ENCODE results near the gene ACTL10. TPM values are rescaled to one million over a fixed set of nuclear protein-coding genes. Genes with fewer than 3 reads are reported as not detected.

ACTL10 gene
- total RNA-seq, 8 experiments from 2014 or later = 0.36 to 4.4 (median 1.6) TPM

DNA sequence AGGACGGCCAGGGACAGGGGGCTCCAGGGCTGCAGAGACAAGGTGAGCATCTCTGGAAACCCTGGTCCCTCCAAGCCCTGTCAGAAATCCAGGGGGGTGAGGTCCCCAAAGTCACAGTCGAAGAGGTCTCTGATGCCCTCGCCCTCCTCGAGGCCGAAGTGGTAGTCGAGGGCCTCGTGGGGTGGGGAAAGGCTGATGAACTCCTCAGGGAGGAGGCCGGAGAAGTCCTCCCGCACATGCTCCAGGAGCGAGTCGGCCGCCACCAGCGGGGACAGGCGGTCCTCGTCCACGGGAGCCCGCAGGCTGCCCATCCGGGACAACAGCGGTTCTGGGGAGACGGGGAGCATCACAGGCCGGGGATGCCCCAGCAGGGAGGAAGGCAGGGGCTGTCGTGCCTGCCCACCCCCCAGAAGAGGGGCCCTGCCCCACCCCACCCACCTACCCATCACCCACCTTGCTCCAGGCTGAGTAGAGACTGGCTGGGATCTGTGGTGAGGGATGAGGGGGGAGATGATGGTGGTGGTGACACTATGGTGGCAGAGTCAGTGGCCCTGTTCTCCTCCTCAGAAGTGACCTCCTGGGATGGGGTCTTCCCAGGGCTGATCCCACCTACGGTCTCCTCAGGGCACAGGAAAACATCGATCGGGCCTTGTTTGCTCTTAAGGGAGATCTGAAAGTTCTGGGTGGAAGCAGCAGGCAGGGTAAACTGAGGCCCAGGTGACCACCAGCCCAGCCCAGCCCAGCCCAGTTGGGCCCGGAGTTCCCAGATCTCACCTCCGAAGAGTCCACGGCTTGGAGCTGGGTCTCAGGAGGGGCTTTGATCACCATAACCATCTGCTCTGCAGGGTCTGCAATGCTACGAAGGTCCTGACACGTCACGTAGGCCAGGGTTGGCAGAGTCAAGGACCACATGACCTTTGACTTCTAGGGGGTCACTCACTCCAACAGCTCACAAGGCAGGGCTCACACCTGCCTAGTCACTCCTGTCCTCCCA, 10.2 kb downstream of the ACTL10 start:
- 80 to 100% (median 100%) methylated on average over 1 to 7 of the region's 31 CpGs; no CpG with 5 or more reads in 3 of the 10 experiments for WGBS, 10 experiments
- in situ Hi-C loops (cut with MboI; ENCODE audit: low pct_unique_long_range_greater_than_20kb in 2 of 9, low sequenced_read_pairs in 9 of 9, unreplicated experiment in 9 of 9) = no loop called here
- H3K27ac ChIP-seq = no peak overlapping the region
- no peak for ATAC-seq (replicated peaks in 6 of 8)
- H3K4me1 ChIP-seq (replicated peaks in 1 of 2) = peaks cover 24 to 29% of the 10 kb centered on the region in 2 donors
- H3K4me3 ChIP-seq = no peak overlapping the region

DNA sequence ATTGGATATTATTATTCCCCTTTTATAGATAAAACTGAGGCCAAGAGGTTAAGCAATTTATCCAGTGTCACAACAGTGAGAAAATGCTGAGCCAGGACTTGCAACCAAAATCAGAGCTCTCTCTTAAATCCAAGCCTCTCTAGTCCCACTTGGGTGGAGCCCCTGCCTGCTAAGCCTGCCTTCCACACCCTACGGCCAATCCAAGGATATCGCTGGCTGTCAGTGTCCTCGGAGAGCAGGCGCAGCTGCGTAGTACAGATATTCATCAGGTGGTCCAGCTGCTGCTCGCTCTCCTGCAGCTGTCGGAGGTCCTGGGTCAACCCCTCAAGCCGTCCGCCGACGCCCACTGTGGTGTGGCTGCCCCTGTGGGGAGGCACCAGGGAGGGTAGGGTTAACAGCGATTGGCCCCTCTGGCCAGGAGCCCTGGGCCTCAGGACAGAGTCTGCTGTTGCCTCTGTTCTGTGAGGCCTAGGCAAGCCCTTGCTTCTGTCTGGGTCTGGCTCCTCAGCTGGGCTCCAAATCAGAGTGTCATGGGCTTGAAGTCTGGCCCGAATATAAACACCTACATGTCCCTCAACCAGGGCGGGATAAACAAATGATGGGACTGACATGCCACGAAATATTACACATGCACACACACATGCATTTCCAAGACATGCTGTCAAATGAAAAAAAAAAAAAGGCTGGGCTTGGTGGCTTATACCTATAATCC, 11.4 kb downstream of the ACTL10 start:
- H3K4me3 ChIP-seq = no peak overlapping the region
- WGBS, 10 experiments = 44 to 100% (median 90%) methylated on average over 1 to 8 of the region's 15 CpGs; no CpG with 5 or more reads in 5 of the 10 experiments
- H3K27ac ChIP-seq = no peak overlapping the region
- ATAC-seq (replicated peaks in 6 of 8) = peak in 3 of 8 experiments; percentile 1 to 6 (median 2)
- in situ Hi-C loops (cut with MboI; ENCODE audit: low pct_unique_long_range_greater_than_20kb in 2 of 9, low sequenced_read_pairs in 9 of 9, unreplicated experiment in 9 of 9) = no loop called here
- H3K4me1 ChIP-seq (replicated peaks in 1 of 2) = peaks cover 17 to 20% of the 10 kb centered on the region in 2 donors

DNA sequence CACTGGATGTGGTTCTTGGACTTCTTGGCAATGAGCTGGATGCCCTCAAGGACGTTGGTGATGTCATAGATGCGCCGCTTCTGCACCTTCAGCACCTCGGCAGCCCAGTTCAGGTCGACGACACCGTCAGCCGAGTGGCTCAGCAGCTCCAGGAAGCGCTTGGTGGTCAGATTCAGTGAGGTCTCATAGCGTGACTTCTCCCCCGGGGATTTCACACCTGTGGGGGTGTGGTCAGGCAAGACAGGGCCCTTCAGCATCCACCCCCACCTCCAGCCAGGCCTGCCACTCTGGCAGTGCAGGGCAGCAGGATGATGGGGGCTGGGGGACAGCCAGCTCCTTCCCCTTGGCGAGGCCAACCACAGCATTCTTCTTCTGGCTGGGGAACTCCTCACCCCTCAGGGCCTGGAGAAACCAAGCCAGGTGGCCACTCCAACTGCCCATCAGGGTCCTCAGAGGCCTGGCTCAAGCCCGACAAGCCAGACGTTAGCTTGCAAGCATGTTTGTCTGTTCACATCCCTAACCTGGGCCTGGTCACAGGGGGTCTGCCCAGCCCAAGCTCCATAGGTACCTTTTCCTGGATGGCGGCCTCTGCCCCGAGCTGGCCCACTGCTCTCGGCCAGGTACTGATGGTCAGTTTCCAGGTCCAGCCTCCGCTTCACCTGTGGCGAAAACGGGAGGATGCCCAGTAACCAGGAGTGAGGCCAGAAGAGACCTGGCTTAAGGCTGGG, 13.2 kb downstream of the ACTL10 start:
- 80 to 100% (median 95%) methylated on average over 1 to 8 of the region's 20 CpGs; no CpG with 5 or more reads in 4 of the 10 experiments for WGBS, 10 experiments

DNA sequence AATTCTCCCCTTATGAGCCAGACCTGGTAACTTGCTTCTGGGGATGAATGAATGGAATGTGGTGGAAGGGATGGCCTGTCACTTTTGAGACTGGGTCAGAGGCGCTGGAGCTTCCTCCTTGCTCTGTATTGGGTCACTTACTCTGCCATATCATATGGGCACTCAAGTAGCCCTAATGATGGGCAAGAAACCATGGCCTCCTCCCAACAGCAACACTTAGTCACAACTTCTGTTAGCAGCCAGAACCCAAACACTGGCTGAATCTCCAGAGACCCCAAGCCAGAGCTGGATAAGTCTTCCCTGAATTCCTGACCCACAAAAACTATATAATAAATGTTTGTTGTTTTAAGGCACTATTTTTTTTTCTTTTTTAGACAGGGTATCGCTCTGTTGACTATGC, 13.9 kb downstream of the ACTL10 start:
- WGBS, 10 experiments = 90 to 100% (median 95%) methylated on average over 1 to 2 of the region's 2 CpGs; no CpG with 5 or more reads in 6 of the 10 experiments
- Histone ChIP-seq H3K4me3 (no peak overlapping the region), H3K27ac (no peak overlapping the region), H3K4me1 (replicated peaks in 1 of 2) (peaks cover 9% of the 10 kb centered on the region in 2 donors)
- in situ Hi-C loops (cut with MboI; ENCODE audit: low pct_unique_long_range_greater_than_20kb in 2 of 9, low sequenced_read_pairs in 9 of 9, unreplicated experiment in 9 of 9) = no loop called here
- no peak for ATAC-seq (replicated peaks in 6 of 8)

More for the DNA sequence above, 13.2 kb downstream of the ACTL10 start:
- Histone ChIP-seq H3K4me1 (replicated peaks in 1 of 2) (peaks cover 16 to 17% of the 10 kb centered on the region in 2 donors), H3K4me3 (no peak overlapping the region), H3K27ac (no peak overlapping the region)
- in situ Hi-C loops (cut with MboI; ENCODE audit: low pct_unique_long_range_greater_than_20kb in 2 of 9, low sequenced_read_pairs in 9 of 9, unreplicated experiment in 9 of 9) = no loop called here
- ATAC-seq (replicated peaks in 6 of 8) = no peak

DNA sequence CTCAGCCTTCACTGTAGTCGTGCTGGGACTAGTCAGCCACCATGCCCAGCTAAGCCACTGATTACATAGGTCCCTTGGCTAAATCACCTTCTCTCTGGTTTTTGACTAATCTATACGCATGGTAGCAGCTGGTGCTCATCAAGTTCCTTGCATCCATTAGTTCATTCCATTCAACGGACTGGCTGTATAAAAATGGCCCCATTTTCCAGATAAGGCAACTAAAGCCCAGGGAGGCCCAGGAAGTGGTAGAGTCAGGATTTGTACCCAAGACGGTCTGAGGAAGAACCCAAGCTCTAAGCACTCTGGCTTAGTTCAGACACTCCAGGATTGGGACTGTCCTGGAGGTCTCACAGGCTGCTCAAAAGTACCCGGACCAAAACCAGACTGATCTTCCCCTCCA, 14.5 kb downstream of the ACTL10 start:
- 85 to 100% (median 100%) methylated on average over 1 to 3 of the region's 5 CpGs; no CpG with 5 or more reads in 3 of the 10 experiments for WGBS, 10 experiments
- no peak for ATAC-seq (replicated peaks in 6 of 8)
- in situ Hi-C loops (cut with MboI; ENCODE audit: low pct_unique_long_range_greater_than_20kb in 2 of 9, low sequenced_read_pairs in 9 of 9, unreplicated experiment in 9 of 9) = no loop called here
- Histone ChIP-seq H3K4me1 (replicated peaks in 1 of 2) (peaks cover 6% of the 10 kb centered on the region in 2 donors), H3K27ac (no peak overlapping the region), H3K4me3 (no peak overlapping the region)

DNA sequence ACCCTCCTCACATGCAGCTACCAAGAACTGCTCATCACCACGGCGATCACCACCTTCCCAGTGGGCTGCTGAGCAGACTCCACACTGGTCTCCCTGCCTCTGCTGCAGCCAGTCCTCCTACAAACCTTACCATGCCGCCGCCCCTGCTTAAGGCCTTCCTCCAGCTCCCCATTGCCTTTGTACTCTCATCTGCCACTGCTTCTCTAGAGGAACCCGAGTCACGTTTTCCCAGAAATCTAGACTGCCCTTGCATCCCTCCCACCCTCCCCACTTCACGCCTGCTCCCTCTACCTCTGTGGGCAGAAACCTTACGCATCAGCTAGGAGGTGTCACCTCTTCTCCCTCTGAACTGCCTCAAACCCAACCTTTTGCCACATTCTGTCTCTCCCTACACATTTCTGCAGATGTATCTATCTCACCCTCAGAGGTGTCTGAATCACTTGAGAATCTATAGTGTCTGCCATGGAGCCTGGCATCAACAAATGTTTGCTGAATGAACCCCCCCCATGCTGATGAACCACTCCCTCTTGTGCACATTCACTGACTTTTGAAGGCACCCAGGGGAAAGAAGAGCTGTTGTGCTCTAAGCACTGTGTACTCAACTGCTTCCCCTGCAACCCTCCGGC, 15.1 kb downstream of the ACTL10 start:
- no peak overlapping the region for H3K4me3 ChIP-seq
- 42 to 100% (median 73%) methylated on average over 1 to 2 of the region's 9 CpGs; no CpG with 5 or more reads in 7 of the 10 experiments for WGBS, 10 experiments
- no peak overlapping the region for H3K27ac ChIP-seq
- H3K4me1 ChIP-seq (replicated peaks in 1 of 2) = peaks cover 8 to 9% of the 10 kb centered on the region in 2 donors
- ATAC-seq (replicated peaks in 6 of 8) = no peak
- in situ Hi-C loops (cut with MboI; ENCODE audit: low pct_unique_long_range_greater_than_20kb in 2 of 9, low sequenced_read_pairs in 9 of 9, unreplicated experiment in 9 of 9) = no loop called here

DNA sequence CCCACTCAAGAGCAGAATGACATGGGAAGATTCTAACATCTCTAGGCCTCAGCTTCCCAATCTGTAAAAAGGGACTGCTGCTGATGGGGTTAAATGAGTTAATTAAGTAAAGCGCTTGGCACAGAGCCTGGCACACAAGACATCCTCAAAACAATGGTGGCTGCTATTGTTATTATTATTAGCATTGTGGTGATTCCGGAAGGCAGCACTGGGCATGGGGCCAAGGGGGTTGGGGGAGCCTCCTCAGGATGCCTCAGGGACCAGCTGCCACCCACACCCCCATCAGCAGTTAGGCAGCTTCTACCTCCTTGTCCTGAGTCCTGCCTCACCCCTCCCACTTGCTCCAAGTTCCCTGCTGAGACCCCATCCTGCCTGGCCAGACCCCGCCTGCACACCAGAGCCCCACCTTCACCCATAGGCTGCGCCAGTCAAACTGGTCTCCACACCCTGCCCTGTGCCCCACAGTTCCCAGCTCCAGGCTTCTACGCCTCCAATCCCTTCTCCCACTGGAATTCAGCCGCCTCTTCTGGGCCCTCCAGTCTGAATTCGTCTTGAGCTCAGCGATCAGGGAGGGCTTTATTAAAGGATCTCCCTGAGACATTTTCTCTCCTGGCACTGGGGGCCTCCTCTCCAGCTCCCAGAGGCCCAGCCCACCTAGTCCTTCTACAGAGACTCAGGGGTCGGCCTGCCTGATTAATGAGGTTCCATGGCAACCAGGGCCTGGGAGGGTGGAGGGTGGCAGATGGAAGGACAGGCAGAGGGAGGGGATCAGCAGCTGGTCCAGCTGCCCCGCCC, 18.0 kb downstream of the ACTL10 start:
- peaks cover 8 to 11% of the 10 kb centered on the region in 2 donors for H3K4me1 ChIP-seq (replicated peaks in 1 of 2)
- peak overlapping the region; percentile 53 to 76 for H3K27ac ChIP-seq
- ATAC-seq (replicated peaks in 6 of 8) = peak in 4 of 8 experiments; percentile 2 to 51 (median 24)
- WGBS, 10 experiments = 4 to 100% (median 31%) methylated on average over 1 to 5 of the region's 10 CpGs; no CpG with 5 or more reads in 3 of the 10 experiments
- peak overlapping the region in 3 of 5 donors; percentile 53 to 58 (median 55) for H3K4me3 ChIP-seq
- in situ Hi-C loops (cut with MboI; ENCODE audit: low pct_unique_long_range_greater_than_20kb in 2 of 9, low sequenced_read_pairs in 9 of 9, unreplicated experiment in 9 of 9) = no loop called here

DNA sequence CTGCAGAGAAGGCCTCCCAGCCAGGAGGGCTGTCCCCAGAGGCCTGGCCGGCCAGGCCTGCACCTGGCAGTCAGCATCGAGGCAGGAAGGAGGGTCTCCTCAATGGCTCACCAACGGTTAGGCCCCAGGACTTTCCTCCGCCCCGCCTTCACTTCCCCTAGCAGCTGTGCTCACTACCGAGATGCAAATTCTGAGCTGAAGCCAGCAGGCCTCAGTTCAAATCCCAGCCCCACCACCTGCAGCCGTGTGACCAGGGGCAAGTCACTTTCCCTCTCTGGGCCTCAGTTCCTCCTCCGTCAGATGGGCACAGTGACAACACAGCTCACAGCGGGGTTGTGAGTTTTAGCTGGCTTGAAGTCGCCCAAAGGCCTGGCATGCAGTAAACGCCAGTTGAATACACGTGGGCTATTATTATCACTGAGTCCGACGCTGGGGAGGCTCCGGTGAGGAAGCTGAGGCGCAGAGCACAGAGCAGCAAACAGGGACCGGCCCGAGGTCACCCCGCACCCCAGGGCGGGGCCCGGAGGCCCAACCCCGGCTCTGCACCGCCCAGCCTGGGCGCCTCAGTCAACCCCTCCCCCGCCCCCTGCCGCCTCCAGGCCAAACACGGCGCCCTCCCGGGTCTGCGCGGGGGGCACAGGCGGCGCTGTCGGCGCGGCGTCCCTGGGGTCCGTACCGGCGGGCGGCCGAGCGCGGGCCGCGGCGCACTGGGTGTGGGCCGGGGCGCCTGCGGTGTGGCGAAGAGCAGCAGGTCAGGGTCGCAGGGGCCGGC, 18.8 kb downstream of the ACTL10 start:
- Histone ChIP-seq H3K4me1 (replicated peaks in 1 of 2) (peaks cover 8 to 11% of the 10 kb centered on the region in 2 donors), H3K4me3 (peak overlapping the region; percentile 41 to 65 (median 55)), H3K27ac (peak overlapping the region in 1 of 2 donors; percentile 53)
- WGBS, 10 experiments = 0 to 9% (median 0%) methylated on average over 1 to 8 of the region's 53 CpGs; no CpG with 5 or more reads in 4 of the 10 experiments
- peak in 7 of 8 experiments; percentile 0 to 59 (median 38) for ATAC-seq (replicated peaks in 6 of 8)
- in situ Hi-C loops (cut with MboI; ENCODE audit: low pct_unique_long_range_greater_than_20kb in 2 of 9, low sequenced_read_pairs in 9 of 9, unreplicated experiment in 9 of 9) = no loop called here

DNA sequence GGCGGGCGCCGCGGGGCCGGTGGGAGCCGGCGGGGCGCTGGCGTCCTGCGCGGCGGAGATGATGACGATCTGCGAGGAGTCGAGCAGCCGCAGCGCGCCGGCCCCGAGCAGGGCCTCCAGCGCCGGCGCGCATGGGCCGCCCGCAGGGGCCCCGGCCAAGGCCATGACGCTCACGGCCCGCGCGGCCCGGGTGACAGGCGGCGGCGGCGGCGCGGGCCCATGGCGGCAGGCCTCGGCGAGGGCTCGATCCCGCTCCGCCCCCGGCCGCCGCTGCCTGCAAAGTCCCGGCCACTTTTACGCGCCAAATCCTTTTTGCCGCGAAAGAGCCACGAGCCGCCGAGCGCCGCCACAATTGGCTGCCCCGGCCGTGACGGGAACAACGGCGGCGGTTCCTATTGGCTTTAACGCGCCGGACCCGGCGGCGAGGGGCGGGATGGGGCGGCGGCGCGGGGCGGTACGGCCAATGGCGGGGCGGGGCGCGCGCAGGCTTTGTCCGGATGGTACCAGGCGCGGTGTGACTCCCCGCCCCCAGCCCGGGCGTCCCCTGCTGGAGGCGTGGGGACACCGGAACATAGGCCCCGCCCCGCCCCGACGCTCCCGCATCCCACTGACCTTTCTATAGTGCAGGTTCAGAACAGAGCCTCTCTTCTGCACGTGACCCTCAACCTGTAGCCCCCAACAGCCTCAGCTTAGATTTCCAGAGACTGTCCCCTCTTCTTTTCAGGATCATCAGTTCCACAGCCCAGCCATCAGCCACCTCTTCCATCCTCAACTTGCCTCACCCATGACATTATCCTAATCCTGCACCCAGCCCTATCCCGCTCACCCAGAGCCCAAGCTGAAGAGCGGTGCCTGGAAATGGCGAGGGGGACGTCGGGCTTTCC, 19.6 kb downstream of the ACTL10 start, which contains the start of gene E2F1:
Gene E2F1, minus strand, starts transcription at position 286 of the 884 bp plus-strand sequence. Its CDS starts 121 bp downstream, at position 165.
- Histone ChIP-seq H3K4me3 (peak within 1 kb of the TSS; percentile 41 to 65 (median 55)), H3K27ac (peak within 1 kb of the TSS; percentile 9 to 53), H3K4me1 (replicated peaks in 1 of 2) (peaks cover 8 to 11% of the 10 kb centered on the region in 2 donors)
- ATAC-seq (replicated peaks in 6 of 8) = peak; percentile 87 to 95 (median 92)
- WGBS, 10 experiments = 0 to 80% (median 25%) methylated on average over 1 to 16 of the region's 101 CpGs; no CpG with 5 or more reads in 6 of the 10 experiments
- in situ Hi-C loops (cut with MboI; ENCODE audit: low pct_unique_long_range_greater_than_20kb in 2 of 9, low sequenced_read_pairs in 9 of 9, unreplicated experiment in 9 of 9) = no loop called here

DNA sequence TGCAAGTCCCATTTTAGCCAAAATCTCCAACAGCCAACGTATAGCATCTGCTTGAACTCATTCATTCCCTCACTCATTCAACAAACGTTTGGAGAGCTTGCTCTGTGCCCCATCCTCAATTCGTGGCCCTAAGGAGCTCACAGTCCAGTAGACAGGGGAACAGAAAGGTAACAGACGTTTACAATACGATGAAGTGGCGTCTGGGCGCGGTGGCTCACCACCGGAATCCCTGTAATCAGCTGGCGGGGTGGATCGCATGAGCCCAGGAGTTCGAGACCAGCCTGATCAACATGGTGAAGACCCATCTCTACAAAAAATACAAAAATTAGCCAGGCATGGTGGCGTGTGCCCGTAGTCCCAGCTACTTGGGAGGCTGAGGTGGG, 20.2 kb downstream of the ACTL10 start:
- no peak for ATAC-seq (replicated peaks in 6 of 8)
- peaks cover 8 to 11% of the 10 kb centered on the region in 2 donors for H3K4me1 ChIP-seq (replicated peaks in 1 of 2)
- no peak overlapping the region for H3K4me3 ChIP-seq
- in situ Hi-C loops (cut with MboI; ENCODE audit: low pct_unique_long_range_greater_than_20kb in 2 of 9, low sequenced_read_pairs in 9 of 9, unreplicated experiment in 9 of 9) = no loop called here
- WGBS, 10 experiments = 72 to 100% (median 84%) methylated on average over 1 to 11 of the region's 14 CpGs; no CpG with 5 or more reads in 4 of the 10 experiments
- peak overlapping the region; percentile 9 to 16 for H3K27ac ChIP-seq

Data from motor neuron (in vitro differentiated cells).